ENCODE data around the gene VIPR2.
"Not testable (repeated sequence)": the region's sequence is repeated elsewhere in the genome, so short reads cannot be mapped to it uniquely, and the experiment has no call there.

Gene VIPR2

DNA sequence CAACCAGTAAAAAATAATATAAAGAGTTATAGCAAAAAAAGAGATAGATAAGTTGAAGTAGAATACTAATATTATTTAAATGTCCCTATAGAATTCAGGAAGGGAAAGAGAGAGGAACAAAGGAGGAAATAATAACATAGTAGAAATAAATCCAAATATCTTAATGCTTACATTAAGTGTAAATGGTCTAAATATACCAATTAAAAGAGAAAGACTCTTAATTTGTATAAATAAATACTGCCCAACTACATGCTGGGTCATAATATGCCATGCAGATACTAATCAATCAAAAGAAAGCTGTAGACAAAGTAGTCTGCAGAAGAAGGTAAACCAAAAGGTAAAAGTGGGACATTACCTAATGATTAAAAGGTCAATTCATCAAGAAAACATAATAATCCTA is 43.3 kb upstream of the VIPR2 start:
- no peak for TF ChIP-seq CTCF (IDR thresholded peaks at IDR 0.05)
- peaks cover 0 to 8% (median 0%) of the 10 kb centered on the region in 3 donors for H3K9me3 ChIP-seq

GRCh38 chr7:159179241-159179640 is 34.6 kb upstream of the VIPR2 start:
- no peak overlapping the region for H3K4me3 ChIP-seq
- no peak for TF ChIP-seq CTCF (IDR thresholded peaks at IDR 0.05)
- no peaks in the 10 kb centered on the region for H3K36me3 ChIP-seq
- DNase-seq = no peak
- no peak overlapping the region for H3K27ac ChIP-seq
- H3K27me3 ChIP-seq = no peaks in the 10 kb centered on the region
- intact Hi-C loops (cut with DNase I; ENCODE audit: low total_unique reads) = no loop called here
- H3K9me3 ChIP-seq = no peaks in the 10 kb centered on the region
- peaks cover 0 to 15% (median 0%) of the 10 kb centered on the region in 4 donors for H3K4me1 ChIP-seq

More for the DNA sequence above, 43.3 kb upstream of the VIPR2 start:
- H3K36me3 ChIP-seq = no peaks in the 10 kb centered on the region
- intact Hi-C loops (cut with DNase I; ENCODE audit: low total_unique reads) = no loop called here
- DNase-seq = no peak
- no peaks in the 10 kb centered on the region for H3K27me3 ChIP-seq
- no peak overlapping the region for H3K4me3 ChIP-seq
- no peaks in the 10 kb centered on the region for H3K4me1 ChIP-seq
- H3K27ac ChIP-seq = no peak overlapping the region

- Histone ChIP-seq H3K36me3 (no peaks in the 10 kb centered on the region), H3K27ac (no peak overlapping the region), H3K9me3 (no peaks in the 10 kb centered on the region), H3K4me1 (peaks cover 0 to 10% (median 0%) of the 10 kb centered on the region in 4 donors), H3K4me3 (no peak overlapping the region), H3K27me3 (no peaks in the 10 kb centered on the region)
- intact Hi-C loops (cut with DNase I; ENCODE audit: low total_unique reads) = no loop called here
- TF ChIP-seq CTCF (IDR thresholded peaks at IDR 0.05) = no peak
- DNase-seq = no peak
Measured at GRCh38 chr7:159177284-159177953, 32.8 kb upstream of the VIPR2 start.

DNA sequence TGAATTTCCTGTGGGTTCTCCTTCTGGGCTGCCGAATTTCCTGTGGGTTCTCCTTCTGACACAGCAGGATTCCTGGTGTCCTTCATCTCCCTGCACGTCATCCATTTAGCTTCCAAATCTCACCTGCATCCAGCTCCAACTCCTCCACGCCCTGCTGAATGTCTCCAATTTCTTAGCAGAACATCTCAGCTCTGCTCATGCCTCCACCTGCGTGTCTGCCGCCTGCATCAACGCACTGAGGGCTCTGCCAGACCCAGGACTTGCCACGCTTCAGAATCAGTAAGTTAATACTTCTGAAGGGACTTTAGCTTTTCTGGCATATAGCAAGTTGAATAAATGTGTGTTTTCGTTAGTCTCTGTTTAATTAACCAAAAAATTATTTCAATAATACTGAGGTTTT is 31.1 kb upstream of the VIPR2 start:
- Histone ChIP-seq H3K9me3 (no peaks in the 10 kb centered on the region), H3K4me1 (peaks cover 0 to 5% (median 0%) of the 10 kb centered on the region in 4 donors), H3K27me3 (no peaks in the 10 kb centered on the region), H3K27ac (no peak overlapping the region), H3K36me3 (no peaks in the 10 kb centered on the region), H3K4me3 (no peak overlapping the region)
- TF ChIP-seq CTCF (IDR thresholded peaks at IDR 0.05) = no peak
- DNase-seq = no peak
- intact Hi-C loops (cut with DNase I; ENCODE audit: low total_unique reads) = no loop called here

- H3K4me3 ChIP-seq; H3K27me3 ChIP-seq; intact Hi-C loops (cut with DNase I; ENCODE audit: low total_unique reads); H3K9me3 ChIP-seq; H3K27ac ChIP-seq; H3K36me3 ChIP-seq; DNase-seq; H3K4me1 ChIP-seq: not testable (repeated sequence)
Measured at GRCh38 chr7:159175100-159175499, 30.4 kb upstream of the VIPR2 start.

- H3K4me3 ChIP-seq = no peak overlapping the region
- H3K4me1 ChIP-seq = peaks cover 0 to 5% (median 0%) of the 10 kb centered on the region in 4 donors
- no peak for TF ChIP-seq CTCF (IDR thresholded peaks at IDR 0.05)
- no peak for DNase-seq
- H3K27me3 ChIP-seq = no peaks in the 10 kb centered on the region
- H3K36me3 ChIP-seq = no peaks in the 10 kb centered on the region
- no peaks in the 10 kb centered on the region for H3K9me3 ChIP-seq
- no peak overlapping the region for H3K27ac ChIP-seq
- intact Hi-C loops (cut with DNase I; ENCODE audit: low total_unique reads) = no loop called here
Measured at GRCh38 chr7:159172400-159172799, 27.7 kb upstream of the VIPR2 start.

Measured in tibial artery (tissue), 4 donors.